ENCODE measurements around the gene PSME2. TPM values are rescaled to one million over a fixed set of nuclear protein-coding genes. Genes with fewer than 3 reads are reported as not detected.

PSME2 gene
- total and polyA plus RNA-seq, 10 of the 15 experiments (the other 5 are each of a cell fraction or from before 2014, with no cell fraction given) = 510 to 3,542 (median 913) TPM

- no peak for TF ChIP-seq BCLAF1 (IDR thresholded peaks at IDR 0.05)
- TF ChIP-seq, protein P1, sequence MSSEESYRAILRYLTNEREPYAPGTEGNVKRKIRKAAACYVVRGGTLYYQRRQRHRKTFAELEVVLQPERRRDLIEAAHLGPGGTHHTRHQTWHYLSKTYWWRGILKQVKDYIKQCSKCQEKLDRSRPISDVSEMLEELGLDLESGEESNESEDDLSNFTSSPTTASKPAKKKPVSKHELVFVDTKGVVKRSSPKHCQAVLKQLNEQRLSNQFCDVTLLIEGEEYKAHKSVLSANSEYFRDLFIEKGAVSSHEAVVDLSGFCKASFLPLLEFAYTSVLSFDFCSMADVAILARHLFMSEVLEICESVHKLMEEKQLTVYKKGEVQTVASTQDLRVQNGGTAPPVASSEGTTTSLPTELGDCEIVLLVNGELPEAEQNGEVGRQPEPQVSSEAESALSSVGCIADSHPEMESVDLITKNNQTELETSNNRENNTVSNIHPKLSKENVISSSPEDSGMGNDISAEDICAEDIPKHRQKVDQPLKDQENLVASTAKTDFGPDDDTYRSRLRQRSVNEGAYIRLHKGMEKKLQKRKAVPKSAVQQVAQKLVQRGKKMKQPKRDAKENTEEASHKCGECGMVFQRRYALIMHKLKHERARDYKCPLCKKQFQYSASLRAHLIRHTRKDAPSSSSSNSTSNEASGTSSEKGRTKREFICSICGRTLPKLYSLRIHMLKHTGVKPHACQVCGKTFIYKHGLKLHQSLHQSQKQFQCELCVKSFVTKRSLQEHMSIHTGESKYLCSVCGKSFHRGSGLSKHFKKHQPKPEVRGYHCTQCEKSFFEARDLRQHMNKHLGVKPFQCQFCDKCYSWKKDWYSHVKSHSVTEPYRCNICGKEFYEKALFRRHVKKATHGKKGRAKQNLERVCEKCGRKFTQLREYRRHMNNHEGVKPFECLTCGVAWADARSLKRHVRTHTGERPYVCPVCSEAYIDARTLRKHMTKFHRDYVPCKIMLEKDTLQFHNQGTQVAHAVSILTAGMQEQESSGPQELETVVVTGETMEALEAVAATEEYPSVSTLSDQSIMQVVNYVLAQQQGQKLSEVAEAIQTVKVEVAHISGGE (CRISPR knock-in tag; IDR thresholded peaks at IDR 0.05) = peak; percentile 78
- 0 out of 2 replicates have a peak, but pooled peaks have one; percentile 15 for TF ChIP-seq RFX5 (IDR thresholded peaks at IDR 0.05; ENCODE audit: low read depth, low read length)
- TF ChIP-seq NR2C1 (IDR thresholded peaks at IDR 0.05) = peak; percentile 58
- peak; percentile 78 for TF ChIP-seq PKNOX1 (IDR thresholded peaks at IDR 0.05)
- TF ChIP-seq ATF7 (IDR thresholded peaks at IDR 0.05; ENCODE audit: low read depth) = 0 out of 2 replicates have a peak, but pooled peaks have one; percentile 54
- TF ChIP-seq BRCA1 (IDR thresholded peaks at IDR 0.05; ENCODE audit: low read depth, low read length) = no peak
- no peak for TF ChIP-seq ATF3 (IDR thresholded peaks at IDR 0.05; ENCODE audit: borderline replicate concordance, extremely low read depth, low read depth, low read length)
- peak; percentile 94 for TF ChIP-seq RUNX3 (IDR thresholded peaks at IDR 0.05; ENCODE audit: low read length)
- TF ChIP-seq, protein P2, sequence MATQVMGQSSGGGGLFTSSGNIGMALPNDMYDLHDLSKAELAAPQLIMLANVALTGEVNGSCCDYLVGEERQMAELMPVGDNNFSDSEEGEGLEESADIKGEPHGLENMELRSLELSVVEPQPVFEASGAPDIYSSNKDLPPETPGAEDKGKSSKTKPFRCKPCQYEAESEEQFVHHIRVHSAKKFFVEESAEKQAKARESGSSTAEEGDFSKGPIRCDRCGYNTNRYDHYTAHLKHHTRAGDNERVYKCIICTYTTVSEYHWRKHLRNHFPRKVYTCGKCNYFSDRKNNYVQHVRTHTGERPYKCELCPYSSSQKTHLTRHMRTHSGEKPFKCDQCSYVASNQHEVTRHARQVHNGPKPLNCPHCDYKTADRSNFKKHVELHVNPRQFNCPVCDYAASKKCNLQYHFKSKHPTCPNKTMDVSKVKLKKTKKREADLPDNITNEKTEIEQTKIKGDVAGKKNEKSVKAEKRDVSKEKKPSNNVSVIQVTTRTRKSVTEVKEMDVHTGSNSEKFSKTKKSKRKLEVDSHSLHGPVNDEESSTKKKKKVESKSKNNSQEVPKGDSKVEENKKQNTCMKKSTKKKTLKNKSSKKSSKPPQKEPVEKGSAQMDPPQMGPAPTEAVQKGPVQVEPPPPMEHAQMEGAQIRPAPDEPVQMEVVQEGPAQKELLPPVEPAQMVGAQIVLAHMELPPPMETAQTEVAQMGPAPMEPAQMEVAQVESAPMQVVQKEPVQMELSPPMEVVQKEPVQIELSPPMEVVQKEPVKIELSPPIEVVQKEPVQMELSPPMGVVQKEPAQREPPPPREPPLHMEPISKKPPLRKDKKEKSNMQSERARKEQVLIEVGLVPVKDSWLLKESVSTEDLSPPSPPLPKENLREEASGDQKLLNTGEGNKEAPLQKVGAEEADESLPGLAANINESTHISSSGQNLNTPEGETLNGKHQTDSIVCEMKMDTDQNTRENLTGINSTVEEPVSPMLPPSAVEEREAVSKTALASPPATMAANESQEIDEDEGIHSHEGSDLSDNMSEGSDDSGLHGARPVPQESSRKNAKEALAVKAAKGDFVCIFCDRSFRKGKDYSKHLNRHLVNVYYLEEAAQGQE (IDR thresholded peaks at IDR 0.05; ENCODE audit: low read depth, low read length) = 0 out of 2 replicates have a peak, but pooled peaks have one; percentile 1
- TF ChIP-seq POLR2AphosphoS5 (IDR thresholded peaks at IDR 0.05; ENCODE audit: low read length) = peak; percentile 76
- TF ChIP-seq, protein P3, sequence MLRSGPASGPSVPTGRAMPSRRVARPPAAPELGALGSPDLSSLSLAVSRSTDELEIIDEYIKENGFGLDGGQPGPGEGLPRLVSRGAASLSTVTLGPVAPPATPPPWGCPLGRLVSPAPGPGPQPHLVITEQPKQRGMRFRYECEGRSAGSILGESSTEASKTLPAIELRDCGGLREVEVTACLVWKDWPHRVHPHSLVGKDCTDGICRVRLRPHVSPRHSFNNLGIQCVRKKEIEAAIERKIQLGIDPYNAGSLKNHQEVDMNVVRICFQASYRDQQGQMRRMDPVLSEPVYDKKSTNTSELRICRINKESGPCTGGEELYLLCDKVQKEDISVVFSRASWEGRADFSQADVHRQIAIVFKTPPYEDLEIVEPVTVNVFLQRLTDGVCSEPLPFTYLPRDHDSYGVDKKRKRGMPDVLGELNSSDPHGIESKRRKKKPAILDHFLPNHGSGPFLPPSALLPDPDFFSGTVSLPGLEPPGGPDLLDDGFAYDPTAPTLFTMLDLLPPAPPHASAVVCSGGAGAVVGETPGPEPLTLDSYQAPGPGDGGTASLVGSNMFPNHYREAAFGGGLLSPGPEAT (IDR thresholded peaks at IDR 0.05; ENCODE audit: low read depth) = peak; percentile 71
- TF ChIP-seq RCOR1 (conservative IDR thresholded peaks at IDR 0.05; ENCODE audit: low read depth, low read length) = no peak
- no peak for TF ChIP-seq ZNF384 (IDR thresholded peaks at IDR 0.05; ENCODE audit: borderline replicate concordance, low read depth, low read length)
- peak; percentile 19 for TF ChIP-seq SP1 (IDR thresholded peaks at IDR 0.05; ENCODE audit: low read depth, low read length)
Measured at GRCh38 chr14:24195186-24196070, 49.0 kb upstream of the PSME2 start, which contains the start of gene TM9SF1 (continued).
